HepG2 (cell line): Measurements from ENCODE around the gene CTBP1. TPM values are rescaled to one million over a fixed set of nuclear protein-coding genes. Genes with fewer than 3 reads are reported as not detected.

Experiments used
- BCLAF1 ChIP-seq: fragments of 450-650 bp; IDR thresholded peaks from 2 replicates; pipeline ENCODE4 v1.6.1; 2017; ENCODE audit warnings: mild to moderate bottlenecking
- CENPBD1 ChIP-seq: sonication (generic); formaldehyde crosslinking; IDR thresholded peaks from 2 replicates; pipeline ENCODE4 v1.8.0; 2022; ENCODE audit warnings: missing genetic modification reagents, low read depth, mild to moderate bottlenecking, borderline replicate concordance
- GATAD1 ChIP-seq: IDR thresholded peaks from 2 replicates; pipeline ENCODE4 v1.6.1; 2016; ENCODE audit warnings: missing genetic modification reagents, missing compliant biosample characterization
- ISX ChIP-seq: sonication (generic); formaldehyde crosslinking; conservative IDR thresholded peaks from 2 replicates; pipeline ENCODE4 v1.5.0; 2020; ENCODE audit warnings: missing genetic modification reagents
- MIXL1 ChIP-seq: IDR thresholded peaks from 2 replicates; pipeline ENCODE4 v1.6.1; 2016
- PCBP2 ChIP-seq: fragments of 200-400 bp; formaldehyde crosslinking; optimal IDR thresholded peaks from 2 replicates; pipeline ENCODE3; 2018; ENCODE audit warnings: low read length, low read depth; ENCODE audit not compliant: poor library complexity, severe bottlenecking
- PITX1 ChIP-seq: sonication (generic); formaldehyde crosslinking; IDR thresholded peaks from 2 replicates; pipeline ENCODE4 v1.5.1; 2020; ENCODE audit warnings: mild to moderate bottlenecking, missing genetic modification reagents
- SOX6 ChIP-seq, 2 experiments: fragments of 450-650 bp in 1 of 2; sonication (generic) in 1 of 2; formaldehyde crosslinking in 1 of 2; IDR thresholded peaks; 2 replicates each; pipeline versions ENCODE4 v1.4.0 to v1.6.1; 2017 to 2020; ENCODE audit warnings: antibody characterized with exemption in 1 of 2, mild to moderate bottlenecking in 1 of 2, missing genetic modification reagents in 1 of 2
- SRSF9 ChIP-seq: fragments of 200-400 bp; formaldehyde crosslinking; IDR thresholded peaks from 2 replicates; pipeline ENCODE4 v1.6.1; 2018; ENCODE audit warnings: borderline replicate concordance, mild to moderate bottlenecking, low read depth, low read length; ENCODE audit not compliant: insufficient read depth, poor library complexity, severe bottlenecking
- THAP9 ChIP-seq: sonication (generic); formaldehyde crosslinking; IDR thresholded peaks from 2 replicates; pipeline ENCODE4; 2020; ENCODE audit warnings: missing genetic modification reagents, mild to moderate bottlenecking, borderline replicate concordance
- U2AF2 ChIP-seq: fragments of 200-400 bp; formaldehyde crosslinking; IDR thresholded peaks from 2 replicates; pipeline ENCODE4 v1.6.1; 2017; ENCODE audit warnings: low read depth, mild to moderate bottlenecking, low read length
- USF2 ChIP-seq, 2 experiments: sonication (generic) in 1 of 2; formaldehyde crosslinking in 1 of 2; IDR thresholded peaks; 2 replicates each; pipeline versions ENCODE4 v1.5.1 to v1.6.1; 2011 to 2020; ENCODE audit warnings: borderline replicate concordance in 1 of 2, low read depth in 1 of 2, low read length in 1 of 2, mild to moderate bottlenecking in 1 of 2, missing genetic modification reagents in 1 of 2, moderate library complexity in 1 of 2
- ZFP36L1 ChIP-seq: sonication (generic); formaldehyde crosslinking; IDR thresholded peaks from 2 replicates; pipeline ENCODE4 v1.8.0; 2022; ENCODE audit warnings: mild to moderate bottlenecking, missing genetic modification reagents, moderate library complexity
- ZKSCAN8 ChIP-seq: IDR thresholded peaks from 2 replicates; pipeline ENCODE4 v1.6.1; 2016; ENCODE audit warnings: borderline replicate concordance, missing genetic modification reagents, missing compliant biosample characterization
- ZNF136 ChIP-seq: sonication (generic); formaldehyde crosslinking; IDR thresholded peaks from 2 replicates; pipeline ENCODE4 v1.8.1; 2022; ENCODE audit warnings: low read depth, mild to moderate bottlenecking, moderate library complexity, missing genetic modification reagents
- polyA plus RNA-seq, 8 experiments: library from polyadenylated mRNA; depleted of rRNA in 3 of 8; stranded (reverse) in 7 of 8; unstranded in 1 of 8; fragments of >200 nt; fragmentation: Illumina TruSeq in 4 of 8; extraction: Trizol in 4 of 8; gene quantifications; 2 replicates each; pipeline versions ENCODE4 v1.2.1 to v1.2.3, GENCODE V29; 2011 to 2016; ENCODE audit warnings: low read depth in 4 of 8, missing spikeins in 1 of 8, mixed read lengths in 1 of 8; ENCODE audit not compliant: insufficient read depth in 1 of 8
- total RNA-seq, 5 experiments: library from RNA; depleted of rRNA; stranded (reverse); fragments of >200 nt; fragmentation: Illumina TruSeq; extraction: Trizol; gene quantifications; 2 replicates each; pipeline ENCODE4 v1.2.3, GENCODE V29; 2016; ENCODE audit warnings: low read depth in 1 of 5
- TF ChIP-seq, protein P1 (sequence below): sonication (generic); formaldehyde crosslinking; IDR thresholded peaks from 2 replicates; pipeline ENCODE4 v1.4.0; 2020; ENCODE audit warnings: missing genetic modification reagents

The CTBP1 gene
- total and polyA plus RNA-seq, 2 of the 13 experiments (the other 11 are each of a cell fraction or from before 2014, with no cell fraction given) = 78.5 to 112 TPM

DNA sequence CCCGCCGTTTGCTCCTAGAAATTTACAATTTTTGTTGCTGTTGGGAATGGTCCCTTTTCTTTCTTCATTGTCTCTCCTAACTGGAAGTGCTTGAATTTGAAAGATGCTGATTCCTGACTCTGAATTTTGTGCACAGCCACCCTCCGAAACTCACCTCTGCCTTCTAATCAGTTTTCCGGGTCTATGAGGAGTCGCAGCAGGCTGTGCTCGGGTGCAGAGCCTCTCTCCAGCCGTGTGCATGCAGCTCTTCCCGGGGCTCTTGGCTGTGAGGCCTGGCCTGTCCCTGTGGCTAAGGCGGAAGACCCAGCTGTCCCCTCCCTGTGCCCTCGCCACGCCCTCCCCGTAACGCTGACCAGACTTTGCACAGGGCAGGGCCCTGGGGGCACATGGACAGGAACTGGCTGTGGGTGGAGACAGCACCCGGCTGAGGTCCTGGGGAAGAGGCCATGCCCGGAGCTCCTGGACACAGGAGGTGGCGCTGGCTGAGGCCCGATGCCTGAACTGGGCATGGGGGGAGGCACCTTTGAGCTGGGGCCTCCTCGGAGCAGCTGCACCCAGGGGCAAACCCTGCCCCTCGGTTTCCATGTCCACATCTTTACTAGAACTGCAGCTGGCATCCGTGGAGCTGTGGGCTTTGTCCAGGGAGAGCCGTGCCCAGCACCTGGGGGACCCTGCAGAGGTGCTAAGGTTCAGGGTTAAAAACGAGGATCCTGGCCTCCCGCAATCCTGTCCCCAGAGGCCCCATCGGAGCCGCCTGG is 43.9 kb downstream of the CTBP1 start (continued):
- TF ChIP-seq, protein P1, sequence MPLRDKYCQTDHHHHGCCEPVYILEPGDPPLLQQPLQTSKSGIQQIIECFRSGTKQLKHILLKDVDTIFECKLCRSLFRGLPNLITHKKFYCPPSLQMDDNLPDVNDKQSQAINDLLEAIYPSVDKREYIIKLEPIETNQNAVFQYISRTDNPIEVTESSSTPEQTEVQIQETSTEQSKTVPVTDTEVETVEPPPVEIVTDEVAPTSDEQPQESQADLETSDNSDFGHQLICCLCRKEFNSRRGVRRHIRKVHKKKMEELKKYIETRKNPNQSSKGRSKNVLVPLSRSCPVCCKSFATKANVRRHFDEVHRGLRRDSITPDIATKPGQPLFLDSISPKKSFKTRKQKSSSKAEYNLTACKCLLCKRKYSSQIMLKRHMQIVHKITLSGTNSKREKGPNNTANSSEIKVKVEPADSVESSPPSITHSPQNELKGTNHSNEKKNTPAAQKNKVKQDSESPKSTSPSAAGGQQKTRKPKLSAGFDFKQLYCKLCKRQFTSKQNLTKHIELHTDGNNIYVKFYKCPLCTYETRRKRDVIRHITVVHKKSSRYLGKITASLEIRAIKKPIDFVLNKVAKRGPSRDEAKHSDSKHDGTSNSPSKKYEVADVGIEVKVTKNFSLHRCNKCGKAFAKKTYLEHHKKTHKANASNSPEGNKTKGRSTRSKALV (CRISPR knock-in tag) = no peak; the same call in none of the 2 replicates
- TF ChIP-seq ZKSCAN8 (CRISPR knock-in tag) = 0 out of 2 replicates have a peak, but pooled peaks have one; percentile 81
- TF ChIP-seq PCBP2 = no peak
- TF ChIP-seq ISX (CRISPR knock-in tag) = no peak
- no peak for TF ChIP-seq U2AF2
- TF ChIP-seq ZNF136 (CRISPR knock-in tag) = peak; percentile 79; the same call in 1 of the 2 replicates
- peak; percentile 13; the same call in 1 of the 2 replicates for TF ChIP-seq THAP9
- no peak for TF ChIP-seq SRSF9
- peak; percentile 53 for TF ChIP-seq PITX1 (CRISPR knock-in tag)
- peak; percentile 72 for TF ChIP-seq GATAD1 (CRISPR knock-in tag)
- TF ChIP-seq USF2 (IDR thresholded peaks at IDR 0.05; ENCODE audit: low read depth, low read length) = no peak
- peak; percentile 58 for TF ChIP-seq USF2 (CRISPR knock-in tag; IDR thresholded peaks at IDR 0.05; ENCODE audit: borderline replicate concordance)
- TF ChIP-seq SOX6 (IDR thresholded peaks at IDR 0.05) = no peak
- peak; percentile 61; the same call in 1 of the 2 replicates for TF ChIP-seq SOX6 (CRISPR knock-in tag; IDR thresholded peaks at IDR 0.05)
- TF ChIP-seq BCLAF1 = no peak
- TF ChIP-seq ZFP36L1 (CRISPR knock-in tag) = peak; percentile 73; the same call in 1 of the 2 replicates
- TF ChIP-seq CENPBD1 (CRISPR knock-in tag) = no peak
- peak; percentile 65; the same call in 1 of the 2 replicates for TF ChIP-seq MIXL1 (CRISPR knock-in tag)
